Ovary (tissue), 9 donors: ENCODE results near the gene KLHL33. TPM values are rescaled to one million over a fixed set of nuclear protein-coding genes. Genes with fewer than 3 reads are reported as not detected.

Source experiments
- DNase-seq, 5 donors: peaks; one replicate each; pipeline ENCODE4 v3.0.0-alpha.2; 2019 to 2020
- H3K27ac ChIP-seq, 2 donors: fragments of 200-600 bp; one replicate each; pipeline versions ENCODE4 v1.5.1 to v1.8.0; 2019 to 2022
- H3K27me3 ChIP-seq: fragments of 200-600 bp; one replicate; pipeline ENCODE4 v1.8.0; 2022
- H3K36me3 ChIP-seq: fragments of 200-600 bp; sonication (generic); one replicate; pipeline ENCODE4 v1.5.1; 2019
- H3K4me1 ChIP-seq: one replicate; pipeline ENCODE4 v1.8.1; 2013; ENCODE audit warnings: mild to moderate bottlenecking, moderate library complexity; ENCODE audit not compliant: insufficient read depth
- H3K4me3 ChIP-seq: fragments of 200-600 bp; sonication (generic); one replicate; pipeline ENCODE4 v1.5.1; 2017
- H3K9me3 ChIP-seq, 2 donors: fragments of 200-600 bp in 1 of 2; sonication (generic) in 1 of 2; one replicate each; pipeline versions ENCODE4 v1.5.1 to v1.8.1; 2013 to 2019; ENCODE audit warnings: mild to moderate bottlenecking in 1 of 2, moderate library complexity in 1 of 2
- EP300 ChIP-seq: sonication (generic); formaldehyde crosslinking; IDR thresholded peaks from one replicate; pipeline ENCODE4 v1.6.1; 2017; ENCODE audit warnings: antibody characterized with exemption
- POLR2A ChIP-seq: fragments of 450-650 bp; IDR thresholded peaks from one replicate; pipeline ENCODE4 v1.6.1; 2017; ENCODE audit warnings: antibody characterized with exemption, mild to moderate bottlenecking, moderate library complexity
- WGBS, 3 donors: extraction: QIAGEN DNeasy Blood & Tissue Kit in 1 of 3; methylation state at CpG; one replicate each; pipeline versions ENCODE4 v1.1.5 to v1.1.7; 2013 to 2017; 5-methylcytosine and 5-hydroxymethylcytosine counted together
- intact Hi-C, 4 donors: fragments of 100-400 bp; cut with DNase I; formaldehyde crosslinking; loops; one replicate each; pipeline versions ENCODE4 v1.11.0 to v1.15.1; 2022 to 2023
- polyA plus RNA-seq, 2 donors: library from polyadenylated mRNA; stranded (reverse); fragments of 200-250 nt in 1 of 2; fragments of 350-450 nt in 1 of 2; fragmentation: Illumina TruSeq in 1 of 2; extraction: RNeasy Lipid Tissue Mini Kit (QIAGEN cat#74804) in 1 of 2; gene quantifications; one replicate each; pipeline ENCODE4 v1.2.3, GENCODE V29; 2013 to 2014
- total RNA-seq, 7 donors: library from RNA; depleted of rRNA in 2 of 7; stranded (reverse); fragments of >200 nt in 2 of 7; fragmentation: NEBNext Ultra II Directional in 3 of 7; extraction: Animal tissue kit (Norgen Biotek cat#: 25700) in 3 of 7; gene quantifications; one replicate each; pipeline versions ENCODE4 v1.1.0 to v1.2.4, GENCODE V29; 2016 to 2023
- TF ChIP-seq, protein P1 (sequence below), 3 donors: fragments of 450-650 bp in 2 of 3; fragments of 200-600 bp in 1 of 3; IDR thresholded peaks; one replicate each; pipeline versions ENCODE4 v1.5.1 to v1.8.0; 2016 to 2022; ENCODE audit warnings: antibody characterized with exemption in 3 of 3, mild to moderate bottlenecking in 1 of 3
- donor health status: DM: no; HTN: no; CAD: no; lungs with moderate emphysema.
- donor health status: DM: no; HTN: no; CAD: no.
- donor health status: Bipolar disorder and iron deficiency.
- donor health status: DM: yes; HTN: yes; CAD: no.
- donor health status: DM: no; HTN: no; CAD: no.
- donor health status: DM: yes; HTN: yes; CAD: no.

KLHL33 gene
- total and polyA plus RNA-seq, 9 donors = under 0.01 to 1.2 (median 0.73) TPM

- intact Hi-C loops = no loop called here
- Histone ChIP-seq H3K36me3 (no peaks in the 10 kb centered on the region), H3K4me3 (no peak overlapping the region), H3K9me3 (no peaks in the 10 kb centered on the region), H3K4me1 (peaks cover 3% of the 10 kb centered on the region), H3K27ac (no peak overlapping the region), H3K27me3 (no peaks in the 10 kb centered on the region)
- WGBS, 3 donors = 74 to 82% (median 82%) methylated on average over 5 of the region's 5 CpGs
- TF ChIP-seq, protein P1, sequence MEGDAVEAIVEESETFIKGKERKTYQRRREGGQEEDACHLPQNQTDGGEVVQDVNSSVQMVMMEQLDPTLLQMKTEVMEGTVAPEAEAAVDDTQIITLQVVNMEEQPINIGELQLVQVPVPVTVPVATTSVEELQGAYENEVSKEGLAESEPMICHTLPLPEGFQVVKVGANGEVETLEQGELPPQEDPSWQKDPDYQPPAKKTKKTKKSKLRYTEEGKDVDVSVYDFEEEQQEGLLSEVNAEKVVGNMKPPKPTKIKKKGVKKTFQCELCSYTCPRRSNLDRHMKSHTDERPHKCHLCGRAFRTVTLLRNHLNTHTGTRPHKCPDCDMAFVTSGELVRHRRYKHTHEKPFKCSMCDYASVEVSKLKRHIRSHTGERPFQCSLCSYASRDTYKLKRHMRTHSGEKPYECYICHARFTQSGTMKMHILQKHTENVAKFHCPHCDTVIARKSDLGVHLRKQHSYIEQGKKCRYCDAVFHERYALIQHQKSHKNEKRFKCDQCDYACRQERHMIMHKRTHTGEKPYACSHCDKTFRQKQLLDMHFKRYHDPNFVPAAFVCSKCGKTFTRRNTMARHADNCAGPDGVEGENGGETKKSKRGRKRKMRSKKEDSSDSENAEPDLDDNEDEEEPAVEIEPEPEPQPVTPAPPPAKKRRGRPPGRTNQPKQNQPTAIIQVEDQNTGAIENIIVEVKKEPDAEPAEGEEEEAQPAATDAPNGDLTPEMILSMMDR (IDR thresholded peaks at IDR 0.05) = no peak
- no peak for TF ChIP-seq EP300
- no peak for TF ChIP-seq POLR2A
- no peak for DNase-seq
Measured at GRCh38 chr14:20427231-20428009, 8.5 kb downstream of the KLHL33 start.

- no peaks in the 10 kb centered on the region for H3K9me3 ChIP-seq
- H3K36me3 ChIP-seq = no peaks in the 10 kb centered on the region
- H3K27me3 ChIP-seq = no peaks in the 10 kb centered on the region
- no peak overlapping the region for H3K4me3 ChIP-seq
- DNase-seq = no peak
- peaks cover under 1% of the 10 kb centered on the region for H3K4me1 ChIP-seq
- TF ChIP-seq EP300 (no peak), POLR2A (no peak)
- TF ChIP-seq, protein P1 (IDR thresholded peaks at IDR 0.05) = no peak
- intact Hi-C loops = no loop called here
- WGBS, 3 donors = 27 to 40% (median 35%) methylated on average over 2 of the region's 2 CpGs
- no peak overlapping the region for H3K27ac ChIP-seq
Measured at GRCh38 chr14:20424851-20425250, 11.1 kb downstream of the KLHL33 start.

DNA sequence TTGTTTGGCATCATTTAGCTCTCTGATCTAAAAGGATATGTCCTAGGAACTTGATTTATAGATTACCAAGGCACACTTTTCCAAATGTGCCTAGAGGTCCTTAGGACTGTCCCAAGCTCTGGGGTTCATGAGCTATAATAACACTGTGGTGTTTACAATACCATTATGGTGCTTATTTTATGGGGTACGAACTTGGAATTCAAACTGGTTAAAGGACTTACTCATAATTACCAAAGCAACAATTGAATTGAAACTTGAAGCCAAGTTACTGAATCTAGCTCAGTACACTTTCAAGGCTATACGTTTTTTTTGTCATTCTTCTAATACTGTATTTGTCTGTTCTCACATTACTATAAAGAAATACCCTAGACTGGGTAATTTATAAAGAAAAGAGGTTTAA is 13.1 kb downstream of the KLHL33 start:
- no peak overlapping the region for H3K27ac ChIP-seq
- no peak for DNase-seq
- no peak for TF ChIP-seq EP300
- TF ChIP-seq POLR2A = no peak
- TF ChIP-seq, protein P1 (IDR thresholded peaks at IDR 0.05) = no peak
- H3K27me3 ChIP-seq = no peaks in the 10 kb centered on the region
- intact Hi-C loops = no loop called here
- 31 to 60% (median 45%) methylated on average over 2 of the region's 2 CpGs for WGBS, 3 donors
- H3K36me3 ChIP-seq = no peaks in the 10 kb centered on the region
- no peaks in the 10 kb centered on the region for H3K9me3 ChIP-seq
- no peaks in the 10 kb centered on the region for H3K4me1 ChIP-seq
- no peak overlapping the region for H3K4me3 ChIP-seq

- Histone ChIP-seq H3K4me3 (no peak overlapping the region), H3K36me3 (no peaks in the 10 kb centered on the region), H3K27ac (no peak overlapping the region), H3K4me1 (no peaks in the 10 kb centered on the region), H3K9me3 (no peaks in the 10 kb centered on the region), H3K27me3 (no peaks in the 10 kb centered on the region)
- intact Hi-C loops = no loop called here
- no peak for TF ChIP-seq EP300
- no peak for TF ChIP-seq POLR2A
- TF ChIP-seq, protein P1 (IDR thresholded peaks at IDR 0.05) = no peak
- WGBS, 3 donors = 16 to 33% (median 27%) methylated on average over 2 of the region's 2 CpGs
- DNase-seq = no peak
Measured at GRCh38 chr14:20421267-20421666, 14.7 kb downstream of the KLHL33 start.
